Retinal pigment epithelial cell (primary cell): ENCODE results near the gene PAK3.

Experiments used
- DNase-seq: peaks from one replicate; pipeline ENCODE4 v3.0.0-alpha.2; 2010; ENCODE audit warnings: low read depth
- H3K4me3 ChIP-seq: 2 replicates; pipeline ENCODE4 v1.5.1; 2011; ENCODE audit warnings: mild to moderate bottlenecking, low read length, control low read depth, moderate library complexity
- CTCF ChIP-seq: conservative IDR thresholded peaks from 2 replicates; pipeline ENCODE4 v1.5.1; 2011; ENCODE audit warnings: low read depth, low read length, control low read depth, inconsistent platforms

PAK3 gene

GRCh38 chrX:111268506-111268905, 172.5 kb downstream of the PAK3 start:
- DNase-seq, result no peak
- TF ChIP-seq CTCF, result no peak
- H3K4me3 ChIP-seq, result no peak overlapping the region

- no peak for DNase-seq
- no peak for TF ChIP-seq CTCF
- no peak within 1 kb of the TSS for H3K4me3 ChIP-seq
Measured at GRCh38 chrX:111270339-111270738, 174.3 kb downstream of the PAK3 start, which contains the start of gene CAPN6. Gene CAPN6, minus strand, starts transcription at chrX:111270483. Its CDS starts 6,547 bp downstream, at chrX:111263936.
